Measurements from ENCODE around the gene FHOD3.

FHOD3 gene

GRCh38 chr18:36375118-36375517 is 77.6 kb downstream of the FHOD3 start:
- no peak for TF ChIP-seq TAF1 (IDR thresholded peaks at IDR 0.05; ENCODE audit: borderline replicate concordance, insufficient read depth, low read length)
- no peak for TF ChIP-seq FOXP2 (optimal IDR thresholded peaks at IDR 0.05; ENCODE audit: borderline replicate concordance, extremely low read depth, extremely low read length, insufficient read depth)
- TF ChIP-seq POLR2AphosphoS5 (IDR thresholded peaks at IDR 0.05; ENCODE audit: low read depth, low read length) = no peak
- TF ChIP-seq SIN3A (IDR thresholded peaks at IDR 0.05; ENCODE audit: borderline replicate concordance, insufficient read depth, low read length) = no peak
- no peak for TF ChIP-seq REST (IDR thresholded peaks at IDR 0.05; ENCODE audit: insufficient read depth in 1 of 2, low read depth in 2 of 2, low read length in 2 of 2)

- TF ChIP-seq TAF1 (IDR thresholded peaks at IDR 0.05; ENCODE audit: borderline replicate concordance, insufficient read depth, low read length) (no peak), REST (IDR thresholded peaks at IDR 0.05; ENCODE audit: insufficient read depth in 1 of 2, low read depth in 2 of 2, low read length in 2 of 2) (no peak), SIN3A (IDR thresholded peaks at IDR 0.05; ENCODE audit: borderline replicate concordance, insufficient read depth, low read length) (no peak)
These were observed 78.8 kb downstream of the FHOD3 start for GRCh38 chr18:36376361-36376760.

- TF ChIP-seq REST (IDR thresholded peaks at IDR 0.05; ENCODE audit: insufficient read depth in 1 of 2, low read depth in 2 of 2, low read length in 2 of 2) (no peak), TAF1 (IDR thresholded peaks at IDR 0.05; ENCODE audit: borderline replicate concordance, insufficient read depth, low read length) (no peak), SIN3A (IDR thresholded peaks at IDR 0.05; ENCODE audit: borderline replicate concordance, insufficient read depth, low read length) (no peak), FOXP2 (optimal IDR thresholded peaks at IDR 0.05; ENCODE audit: borderline replicate concordance, extremely low read depth, extremely low read length, insufficient read depth) (no peak), POLR2AphosphoS5 (IDR thresholded peaks at IDR 0.05; ENCODE audit: low read depth, low read length) (no peak)
These were observed 80.1 kb downstream of the FHOD3 start for GRCh38 chr18:36377626-36378025.

GRCh38 chr18:36378205-36378604 is 80.7 kb downstream of the FHOD3 start:
- TF ChIP-seq TAF1 (IDR thresholded peaks at IDR 0.05; ENCODE audit: borderline replicate concordance, insufficient read depth, low read length) = no peak
- no peak for TF ChIP-seq FOXP2 (optimal IDR thresholded peaks at IDR 0.05; ENCODE audit: borderline replicate concordance, extremely low read depth, extremely low read length, insufficient read depth)
- TF ChIP-seq SIN3A (IDR thresholded peaks at IDR 0.05; ENCODE audit: borderline replicate concordance, insufficient read depth, low read length) = no peak
- TF ChIP-seq POLR2AphosphoS5 (IDR thresholded peaks at IDR 0.05; ENCODE audit: low read depth, low read length) = no peak
- no peak for TF ChIP-seq REST (IDR thresholded peaks at IDR 0.05; ENCODE audit: insufficient read depth in 1 of 2, low read depth in 2 of 2, low read length in 2 of 2)

GRCh38 chr18:36379435-36379984 is 82.0 kb downstream of the FHOD3 start:
- TF ChIP-seq REST (IDR thresholded peaks at IDR 0.05; ENCODE audit: insufficient read depth in 1 of 2, low read depth in 2 of 2, low read length in 2 of 2) = no peak
- TF ChIP-seq FOXP2 (optimal IDR thresholded peaks at IDR 0.05; ENCODE audit: borderline replicate concordance, extremely low read depth, extremely low read length, insufficient read depth) = no peak
- TF ChIP-seq TAF1 (IDR thresholded peaks at IDR 0.05; ENCODE audit: borderline replicate concordance, insufficient read depth, low read length) = no peak
- no peak for TF ChIP-seq SIN3A (IDR thresholded peaks at IDR 0.05; ENCODE audit: borderline replicate concordance, insufficient read depth, low read length)
- no peak for TF ChIP-seq POLR2AphosphoS5 (IDR thresholded peaks at IDR 0.05; ENCODE audit: low read depth, low read length)

Data from PFSK-1 (cell line).